Retinal pigment epithelial cell (primary cell): ENCODE measurements around the gene SF3B5.
A peak's percentile ranks its signal among the peaks of the same experiment; 100 is the strongest.

Experiments
- DNase-seq: peaks from one replicate; pipeline ENCODE4 v3.0.0-alpha.2; 2010; ENCODE audit warnings: low read depth
- H3K4me3 ChIP-seq: 2 replicates; pipeline ENCODE4 v1.5.1; 2011; ENCODE audit warnings: mild to moderate bottlenecking, low read length, control low read depth, moderate library complexity
- CTCF ChIP-seq: conservative IDR thresholded peaks from 2 replicates; pipeline ENCODE4 v1.5.1; 2011; ENCODE audit warnings: low read depth, low read length, control low read depth, inconsistent platforms

The SF3B5 gene

DNA sequence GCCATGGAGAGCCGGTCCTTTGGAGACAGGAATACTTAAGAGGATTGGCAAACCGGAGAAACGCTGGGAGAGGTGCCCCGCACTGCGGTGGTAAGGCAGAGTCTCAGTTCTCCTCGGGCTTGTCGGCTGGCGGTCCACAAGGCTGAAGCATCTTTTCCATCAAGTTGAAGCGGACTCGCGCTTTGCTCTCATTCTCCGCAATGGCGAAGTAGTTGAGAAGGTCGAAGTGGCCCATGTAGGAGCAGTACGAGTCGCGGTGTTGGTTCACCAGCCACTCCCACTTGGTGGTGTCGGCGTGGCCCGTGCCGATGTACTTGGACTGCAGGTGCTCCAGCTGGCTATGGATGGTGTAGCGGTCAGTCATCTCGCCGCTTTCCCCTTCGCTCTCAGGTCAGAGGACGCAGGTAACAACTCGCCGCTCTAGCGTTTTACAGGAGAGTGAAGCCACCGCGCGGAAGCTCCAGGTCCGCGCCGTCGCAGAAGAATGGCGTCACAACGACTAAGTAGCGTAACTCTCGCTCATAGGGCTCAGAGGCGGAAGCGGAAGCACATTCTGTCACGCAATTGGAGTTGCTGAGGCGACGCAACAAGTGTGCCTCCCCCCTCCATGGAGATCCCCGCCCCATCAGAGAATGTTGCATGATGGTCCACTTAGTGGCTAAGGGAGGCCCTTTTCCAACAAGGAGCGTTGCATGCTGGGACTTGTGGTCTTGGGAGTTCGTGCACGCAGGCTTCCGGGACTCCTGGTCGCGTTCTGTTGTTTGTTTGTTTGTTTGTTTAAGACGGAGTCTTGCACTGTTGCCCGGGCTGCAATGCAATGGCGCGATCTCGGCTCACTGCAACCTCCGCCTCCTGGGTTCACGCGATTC, at the start of gene SF3B5:
Gene SF3B5, minus strand, starts transcription at position 440 of the 869 bp plus-strand sequence. Its CDS starts 76 bp downstream, at position 364.
- peak; percentile 99 for DNase-seq
- TF ChIP-seq CTCF: peak; percentile 5
- H3K4me3 ChIP-seq: peak within 1 kb of the TSS; percentile 99

GRCh38 chr6:144144996-144145395, 49.6 kb upstream of the SF3B5 start:
- no peak for TF ChIP-seq CTCF
- DNase-seq: no peak
- no peak overlapping the region for H3K4me3 ChIP-seq

DNA sequence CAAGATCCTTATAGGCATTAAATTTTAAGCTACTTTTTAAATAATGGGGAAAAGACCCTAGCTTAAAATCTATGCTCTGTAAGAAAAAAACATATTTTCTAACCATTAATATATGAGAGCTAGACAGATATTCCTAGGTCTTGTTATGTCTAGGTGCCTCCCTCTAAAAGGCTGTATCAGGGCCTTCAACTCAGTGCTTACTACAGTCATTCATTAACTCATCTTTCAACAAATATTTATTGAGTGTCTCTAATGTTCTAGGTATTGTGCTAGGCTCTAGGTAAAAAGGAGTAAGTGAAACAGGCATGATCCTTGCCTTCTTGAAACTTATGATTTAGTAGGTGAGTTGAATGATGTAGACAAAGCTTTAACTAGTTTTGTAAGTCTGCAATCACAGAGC, 48.5 kb upstream of the SF3B5 start:
- no peak for DNase-seq
- H3K4me3 ChIP-seq: no peak overlapping the region
- no peak for TF ChIP-seq CTCF

- no peak for DNase-seq
- no peak overlapping the region for H3K4me3 ChIP-seq
- no peak for TF ChIP-seq CTCF
Observed at GRCh38 chr6:144143106-144143505, 47.7 kb upstream of the SF3B5 start.

- DNase-seq: no peak
- H3K4me3 ChIP-seq: no peak overlapping the region
- no peak for TF ChIP-seq CTCF
Observed at GRCh38 chr6:144141470-144141869, 46.1 kb upstream of the SF3B5 start.

DNA sequence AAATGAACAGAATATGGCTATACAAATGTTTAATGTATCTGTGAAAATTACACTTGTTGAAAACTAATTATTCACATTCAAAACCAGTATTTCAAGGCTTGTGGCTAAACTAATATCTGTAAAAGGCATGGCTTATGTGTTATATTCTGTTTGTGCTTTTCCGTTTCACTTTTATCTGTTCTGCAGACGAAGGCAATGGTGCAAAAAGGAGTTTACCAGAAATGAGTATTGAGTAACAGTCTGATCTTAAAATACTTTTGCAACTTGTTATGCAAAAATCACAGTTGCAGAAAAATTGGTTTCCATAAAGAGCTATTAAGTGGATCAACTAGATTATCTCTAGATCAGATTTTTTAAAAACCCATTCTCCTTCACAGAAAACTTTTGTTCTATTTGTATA, 45.5 kb upstream of the SF3B5 start:
- H3K4me3 ChIP-seq: no peak overlapping the region
- DNase-seq: no peak
- TF ChIP-seq CTCF: no peak

- TF ChIP-seq CTCF: no peak
- no peak for DNase-seq
- H3K4me3 ChIP-seq: no peak overlapping the region
Observed at GRCh38 chr6:144139817-144140216, 44.4 kb upstream of the SF3B5 start.
